Neural cell (in vitro differentiated cells): Measurements from ENCODE around the gene PPP2R5D. TPM values are rescaled to one million over a fixed set of nuclear protein-coding genes. Genes with fewer than 3 reads are reported as not detected.

Experiments
- H2AFZ ChIP-seq: fragments of 200-600, 300-800 bp; sonication (generic), shearing (Covaris generic); 2 replicates; pipeline ENCODE4 v1.6.0; 2014; ENCODE audit warnings: low read depth, mild to moderate bottlenecking, antibody characterized with exemption, low read length, moderate library complexity
- H3F3A ChIP-seq: fragments of 200-600 bp; shearing (Covaris generic); 2 replicates; pipeline ENCODE4 v1.6.1; 2016; ENCODE audit warnings: mild to moderate bottlenecking, moderate library complexity, mixed read lengths, antibody characterized with exemption, low read length; ENCODE audit not compliant: insufficient read depth, poor library complexity, severe bottlenecking
- H3K27ac ChIP-seq: fragments of 200-600, 300-800 bp; sonication (generic), shearing (Covaris generic); 2 replicates; pipeline ENCODE4 v1.5.1; 2014; ENCODE audit warnings: mild to moderate bottlenecking, low read length, moderate library complexity
- H3K27me3 ChIP-seq: fragments of 300-800, 200-600 bp; sonication (generic), shearing (Covaris generic); 2 replicates; pipeline ENCODE4 v1.6.0; 2014; ENCODE audit warnings: mild to moderate bottlenecking, low read depth, low read length, moderate library complexity; ENCODE audit not compliant: insufficient read depth
- H3K36me3 ChIP-seq: fragments of 300-800, 200-600 bp; sonication (generic), shearing (Covaris generic); 2 replicates; pipeline ENCODE4 v1.5.1; 2014; ENCODE audit warnings: mild to moderate bottlenecking, antibody characterized with exemption, low read length, moderate library complexity; ENCODE audit not compliant: insufficient read depth
- H3K4me2 ChIP-seq: fragments of 300-800, 200-600 bp; sonication (generic), shearing (Covaris generic); 2 replicates; pipeline ENCODE4 v1.6.0; 2014; ENCODE audit warnings: mild to moderate bottlenecking, low read length
- H3K4me3 ChIP-seq: fragments of 300-800, 200-600 bp; sonication (generic), shearing (Covaris generic); 2 replicates; pipeline ENCODE4 v1.5.1; 2014; ENCODE audit warnings: mild to moderate bottlenecking, low read length, moderate library complexity
- H3K79me2 ChIP-seq: fragments of 200-600 bp; shearing (Covaris generic); replicated peaks from 2 replicates; pipeline ENCODE4 v1.6.0; 2014; ENCODE audit warnings: mild to moderate bottlenecking, low read length, moderate library complexity; ENCODE audit not compliant: insufficient read depth
- H3K9ac ChIP-seq: fragments of 300-800, 200-600 bp; sonication (generic), shearing (Covaris generic); 2 replicates; pipeline ENCODE4 v1.6.1; 2016; ENCODE audit warnings: mild to moderate bottlenecking, low read length, mixed read lengths
- H3K9me2 ChIP-seq: fragments of 200-600 bp; shearing (Covaris generic); 2 replicates; pipeline ENCODE4 v1.6.1; 2016; ENCODE audit warnings: mild to moderate bottlenecking, low read length, mixed read lengths; ENCODE audit not compliant: insufficient read depth
- H3K9me3 ChIP-seq: fragments of 200-600, 300-800 bp; sonication (generic), shearing (Covaris generic); 2 replicates; pipeline ENCODE4 v1.6.1; 2016; ENCODE audit warnings: mild to moderate bottlenecking, mixed run types, low read length, moderate library complexity, mixed read lengths
- H4K20me1 ChIP-seq: fragments of 200-600 bp; shearing (Covaris generic); 2 replicates; pipeline ENCODE4 v1.6.1; 2016; ENCODE audit warnings: mild to moderate bottlenecking, mixed run types; ENCODE audit not compliant: insufficient read depth
- CTCF ChIP-seq: fragments of 450-650 bp; IDR thresholded peaks from 2 replicates; pipeline ENCODE4 v1.5.1; 2014; ENCODE audit warnings: antibody characterized with exemption, mild to moderate bottlenecking, moderate library complexity; ENCODE audit not compliant: poor library complexity, severe bottlenecking
- EP300 ChIP-seq: fragments of 450-650 bp; conservative IDR thresholded peaks from 2 replicates; pipeline ENCODE4 v1.6.1; 2014; ENCODE audit warnings: antibody characterized with exemption, mild to moderate bottlenecking, moderate library complexity; ENCODE audit not compliant: poor library complexity, severe bottlenecking
- EZH2 ChIP-seq: fragments of 200-600, 300-800 bp; shearing (Covaris generic), sonication (generic); IDR thresholded peaks from 2 replicates; pipeline ENCODE4 v1.6.1; 2014; ENCODE audit warnings: antibody characterized with exemption, low read length, borderline replicate concordance, mild to moderate bottlenecking; ENCODE audit not compliant: insufficient read depth, poor library complexity, severe bottlenecking
- MXI1 ChIP-seq: fragments of 450-650 bp; conservative IDR thresholded peaks from 2 replicates; pipeline ENCODE4 v1.6.1; 2014; ENCODE audit warnings: antibody characterized with exemption, mild to moderate bottlenecking; ENCODE audit not compliant: poor library complexity, severe bottlenecking
- POLR2AphosphoS5 ChIP-seq: IDR thresholded peaks from 2 replicates; pipeline ENCODE4 v1.6.1; 2012
- RAD21 ChIP-seq: fragments of 450-650 bp; conservative IDR thresholded peaks from 2 replicates; pipeline ENCODE4 v1.6.1; 2014; ENCODE audit warnings: antibody characterized with exemption, mild to moderate bottlenecking, moderate library complexity
- REST ChIP-seq: IDR thresholded peaks from 2 replicates; pipeline ENCODE4 v1.6.1; 2012; ENCODE audit warnings: borderline replicate concordance
- SMC3 ChIP-seq: fragments of 450-650 bp; conservative IDR thresholded peaks from 2 replicates; pipeline ENCODE4 v1.6.1; 2014; ENCODE audit warnings: antibody characterized with exemption, mild to moderate bottlenecking, moderate library complexity; ENCODE audit not compliant: poor library complexity
- TAF1 ChIP-seq: IDR thresholded peaks from 2 replicates; pipeline ENCODE4 v1.6.1; 2012; ENCODE audit warnings: low read depth
- polyA plus RNA-seq: library from polyadenylated mRNA; depleted of rRNA; stranded (reverse); fragments of >200 nt; gene quantifications from 2 replicates; pipeline ENCODE4 v1.2.3, GENCODE V29; 2014

PPP2R5D gene
- polyA plus RNA-seq, 1 donor from 2014 or later: 41.1 TPM

GRCh38 chr6:43005844-43006243 lies 21.5 kb downstream of the PPP2R5D start:
- Histone ChIP-seq H3K9ac (no peak overlapping the region), H3K4me2 (no peak overlapping the region), H3K36me3 (no peaks in the 10 kb centered on the region), H3K27ac (no peak overlapping the region), H3K9me2 (no peaks in the 10 kb centered on the region), H3K27me3 (no peaks in the 10 kb centered on the region), H2AFZ (no peak overlapping the region), H4K20me1 (no peaks in the 10 kb centered on the region), H3F3A (no peaks in the 10 kb centered on the region), H3K4me3 (no peak overlapping the region), H3K79me2 (no peaks in the 10 kb centered on the region), H3K9me3 (no peaks in the 10 kb centered on the region)
- TF ChIP-seq POLR2AphosphoS5 (no peak), CTCF (no peak), RAD21 (no peak)

- Histone ChIP-seq H3K36me3 (no peaks in the 10 kb centered on the region), H3K4me3 (no peak overlapping the region), H3K9me3 (no peaks in the 10 kb centered on the region), H3K9me2 (no peaks in the 10 kb centered on the region), H3K9ac (no peak overlapping the region), H3K4me2 (no peak overlapping the region), H4K20me1 (no peaks in the 10 kb centered on the region), H3K27ac (no peak overlapping the region), H3K27me3 (no peaks in the 10 kb centered on the region), H3K79me2 (no peaks in the 10 kb centered on the region), H3F3A (no peaks in the 10 kb centered on the region), H2AFZ (no peak overlapping the region)
- no peak for TF ChIP-seq POLR2AphosphoS5
- no peak for TF ChIP-seq EP300
- no peak for TF ChIP-seq EZH2
- TF ChIP-seq CTCF: no peak
- TF ChIP-seq SMC3: no peak
- TF ChIP-seq RAD21: no peak
- no peak for TF ChIP-seq REST
- no peak for TF ChIP-seq MXI1
- no peak for TF ChIP-seq TAF1
Measured at GRCh38 chr6:43006251-43006650, 21.9 kb downstream of the PPP2R5D start.
